Karpas-422 (cell line): ENCODE data around the gene KCNIP4. TPM values are rescaled to one million over a fixed set of nuclear protein-coding genes. Genes with fewer than 3 reads are reported as not detected.

ENCODE experiments used
- DNase-seq: peaks from one replicate; pipeline ENCODE4 v3.0.0-alpha.2; 2015
- H2AFZ ChIP-seq: fragments of 200-600 bp; sonication (generic); 2 replicates; pipeline ENCODE4 v1.6.1; 2014; ENCODE audit warnings: antibody characterized with exemption, low read length, mixed read lengths
- H3K27ac ChIP-seq: fragments of 200-600 bp; sonication (generic); 2 replicates; pipeline ENCODE4 v1.5.1; 2014; ENCODE audit warnings: mild to moderate bottlenecking, low read length, moderate library complexity
- H3K27me3 ChIP-seq: fragments of 200-600 bp; sonication (generic); 2 replicates; pipeline ENCODE4 v1.6.1; 2014; ENCODE audit warnings: low read length, mixed read lengths
- H3K36me3 ChIP-seq: fragments of 200-600 bp; sonication (generic); 2 replicates; pipeline ENCODE4 v1.6.1; 2014; ENCODE audit warnings: low read length, mixed read lengths; ENCODE audit not compliant: insufficient read depth
- H3K4me1 ChIP-seq: fragments of 200-600 bp; sonication (generic); 2 replicates; pipeline ENCODE4 v1.6.1; 2014; ENCODE audit warnings: mild to moderate bottlenecking, low read length, mixed read lengths
- H3K4me2 ChIP-seq: fragments of 200-600 bp; sonication (generic); 2 replicates; pipeline ENCODE4 v1.6.1; 2014; ENCODE audit warnings: low read length, low read depth, mild to moderate bottlenecking; ENCODE audit not compliant: poor library complexity, severe bottlenecking
- H3K4me3 ChIP-seq: fragments of 200-600 bp; sonication (generic); 2 replicates; pipeline ENCODE4 v1.5.1; 2014; ENCODE audit warnings: mild to moderate bottlenecking, antibody characterized with exemption, low read length, mixed read lengths
- H3K79me2 ChIP-seq: fragments of 200-600 bp; sonication (generic); 2 replicates; pipeline ENCODE4 v1.6.1; 2014; ENCODE audit warnings: mild to moderate bottlenecking, low read length, mixed read lengths
- H3K9ac ChIP-seq: fragments of 200-600 bp; sonication (generic); 2 replicates; pipeline ENCODE4 v1.6.0; 2014; ENCODE audit warnings: low read length
- H3K9me2 ChIP-seq: fragments of 200-600 bp; sonication (generic), shearing (Covaris generic); replicated peaks from 2 replicates; pipeline ENCODE4 v1.6.0; 2014; ENCODE audit warnings: mild to moderate bottlenecking, low read length, moderate library complexity; ENCODE audit not compliant: insufficient read depth
- H3K9me3 ChIP-seq: fragments of 300-700, 200-600 bp; sonication (generic); 2 replicates; pipeline ENCODE4 v1.6.1; 2014; ENCODE audit warnings: low read length, mixed read lengths
- H4K20me1 ChIP-seq: fragments of 200-600 bp; sonication (generic); 2 replicates; pipeline ENCODE4 v1.6.1; 2014; ENCODE audit warnings: mild to moderate bottlenecking, antibody characterized with exemption, low read length, low read depth; ENCODE audit not compliant: insufficient read depth
- total RNA-seq: library from RNA; depleted of rRNA; stranded (reverse); fragments of >200 nt; shearing (Covaris generic); gene quantifications from 2 replicates; pipeline ENCODE4 v1.2.3, GENCODE V29; 2014; ENCODE audit warnings: low replicate concordance

Gene KCNIP4
- total RNA-seq, 1 experiment from 2014 or later, result not detected

DNA sequence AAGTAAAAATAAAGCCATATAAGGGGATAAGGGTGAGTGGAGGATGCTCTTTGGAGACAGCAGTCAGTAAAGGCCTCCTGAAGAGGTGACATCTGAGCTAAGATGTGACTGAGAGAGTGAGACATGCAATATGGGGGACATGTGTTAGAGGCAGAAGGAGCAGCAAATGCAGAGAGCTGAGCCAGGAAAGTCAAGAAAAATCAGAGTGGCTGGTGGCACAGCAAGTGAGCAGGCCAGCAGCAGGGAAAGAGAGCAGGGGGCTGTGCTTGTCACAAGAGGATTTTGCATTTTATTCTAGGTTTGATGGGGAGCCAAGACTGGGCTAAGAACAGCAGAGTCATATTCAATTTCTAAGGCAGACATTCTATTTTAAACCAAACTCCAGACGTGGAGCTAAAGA is 394.5 kb downstream of the KCNIP4 start:
- H3K9me2 ChIP-seq, result no peaks in the 10 kb centered on the region
- no peak overlapping the region for H2AFZ ChIP-seq
- H3K4me3 ChIP-seq, result no peak overlapping the region
- H3K27ac ChIP-seq, result no peak overlapping the region
- DNase-seq, result no peak
- no peaks in the 10 kb centered on the region for H3K36me3 ChIP-seq
- H3K79me2 ChIP-seq, result no peaks in the 10 kb centered on the region
- no peaks in the 10 kb centered on the region for H3K9me3 ChIP-seq
- no peaks in the 10 kb centered on the region for H3K4me1 ChIP-seq
- H4K20me1 ChIP-seq, result no peaks in the 10 kb centered on the region
- no peak overlapping the region for H3K4me2 ChIP-seq
- no peaks in the 10 kb centered on the region for H3K27me3 ChIP-seq
- no peak overlapping the region for H3K9ac ChIP-seq

DNA sequence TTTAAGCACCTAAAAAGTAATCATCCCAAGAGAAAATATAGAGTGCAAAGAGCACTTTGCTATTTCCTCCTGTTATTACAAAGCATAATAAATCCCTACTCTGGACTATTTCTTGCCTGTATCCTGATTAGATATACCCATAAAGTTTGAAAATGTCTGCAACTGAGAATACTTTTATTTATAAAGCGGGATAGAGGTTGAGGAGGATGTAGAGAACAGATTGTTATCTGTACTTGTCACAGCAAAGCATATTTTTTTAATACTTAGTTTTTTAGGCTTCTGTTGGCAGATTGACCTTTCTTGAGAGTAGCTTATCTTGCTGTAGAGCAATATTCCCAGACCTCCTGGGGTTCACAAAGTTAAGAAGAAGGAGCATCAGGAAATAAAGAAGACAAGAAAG is 396.1 kb downstream of the KCNIP4 start:
- Histone ChIP-seq H3K79me2 (no peaks in the 10 kb centered on the region), H3K4me3 (no peak overlapping the region), H3K4me2 (no peak overlapping the region), H2AFZ (no peak overlapping the region), H3K27me3 (no peaks in the 10 kb centered on the region), H3K9me3 (no peaks in the 10 kb centered on the region), H3K9me2 (no peaks in the 10 kb centered on the region), H3K9ac (no peak overlapping the region), H4K20me1 (no peaks in the 10 kb centered on the region), H3K4me1 (no peaks in the 10 kb centered on the region), H3K27ac (no peak overlapping the region), H3K36me3 (no peaks in the 10 kb centered on the region)
- no peak for DNase-seq

DNA sequence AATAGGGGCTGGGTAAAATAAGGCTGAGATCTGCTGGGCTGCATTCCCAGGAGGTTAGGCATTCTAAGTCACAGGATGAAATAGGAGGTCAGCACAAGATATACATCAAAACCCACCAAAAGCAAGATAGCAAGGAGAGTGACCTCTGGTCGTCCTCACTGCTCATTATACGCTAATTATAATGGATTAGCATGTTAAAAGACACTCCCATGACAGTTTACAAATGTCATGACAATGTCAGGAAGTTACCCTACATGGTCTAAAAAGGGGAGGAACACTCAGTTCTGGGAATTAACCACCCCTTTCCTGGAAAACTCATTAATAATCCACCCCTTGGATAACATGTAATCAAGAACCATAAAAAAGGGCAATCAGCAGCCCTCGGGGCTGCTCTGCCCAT is 403.6 kb downstream of the KCNIP4 start:
- H3K4me1 ChIP-seq, result no peaks in the 10 kb centered on the region
- no peaks in the 10 kb centered on the region for H3K36me3 ChIP-seq
- H3K9me2 ChIP-seq, result no peaks in the 10 kb centered on the region
- no peak overlapping the region for H3K9ac ChIP-seq
- H3K27me3 ChIP-seq, result no peaks in the 10 kb centered on the region
- H3K4me3 ChIP-seq, result no peak overlapping the region
- no peak overlapping the region for H3K4me2 ChIP-seq
- no peak overlapping the region for H2AFZ ChIP-seq
- no peaks in the 10 kb centered on the region for H3K79me2 ChIP-seq
- H3K9me3 ChIP-seq, result peaks cover 3% of the 10 kb centered on the region; the same call in 1 of the 2 replicates
- H3K27ac ChIP-seq, result no peak overlapping the region
- DNase-seq, result no peak
- H4K20me1 ChIP-seq, result no peaks in the 10 kb centered on the region

DNA sequence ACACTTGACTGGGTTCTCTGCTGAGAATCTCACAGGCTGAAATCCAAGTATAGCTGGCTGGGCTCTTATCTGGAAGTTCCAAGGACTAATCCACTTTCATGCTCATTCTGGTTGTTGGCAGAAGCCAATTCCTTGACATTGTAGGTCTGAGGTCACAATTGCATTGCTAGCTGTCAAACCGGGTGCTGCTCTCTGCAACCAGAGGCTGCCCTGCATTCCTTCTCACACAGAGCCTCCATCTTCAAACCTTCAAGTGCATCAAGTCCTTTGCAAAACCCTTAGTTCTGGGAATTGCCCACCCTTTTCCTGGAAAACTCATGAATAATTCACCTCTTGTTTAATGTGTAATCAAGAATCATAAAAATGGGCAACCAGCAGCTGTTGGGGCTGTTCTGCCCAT is 404.2 kb downstream of the KCNIP4 start:
- no peaks in the 10 kb centered on the region for H3K27me3 ChIP-seq
- no peak for DNase-seq
- H3K4me1 ChIP-seq, result no peaks in the 10 kb centered on the region
- H3K4me3 ChIP-seq, result no peak overlapping the region
- H3K9ac ChIP-seq, result no peak overlapping the region
- H3K27ac ChIP-seq, result no peak overlapping the region
- no peaks in the 10 kb centered on the region for H3K36me3 ChIP-seq
- no peaks in the 10 kb centered on the region for H3K79me2 ChIP-seq
- H2AFZ ChIP-seq, result no peak overlapping the region
- H4K20me1 ChIP-seq, result no peaks in the 10 kb centered on the region
- no peaks in the 10 kb centered on the region for H3K9me2 ChIP-seq
- H3K4me2 ChIP-seq, result no peak overlapping the region
- peaks cover 3% of the 10 kb centered on the region; the same call in 1 of the 2 replicates for H3K9me3 ChIP-seq

DNA sequence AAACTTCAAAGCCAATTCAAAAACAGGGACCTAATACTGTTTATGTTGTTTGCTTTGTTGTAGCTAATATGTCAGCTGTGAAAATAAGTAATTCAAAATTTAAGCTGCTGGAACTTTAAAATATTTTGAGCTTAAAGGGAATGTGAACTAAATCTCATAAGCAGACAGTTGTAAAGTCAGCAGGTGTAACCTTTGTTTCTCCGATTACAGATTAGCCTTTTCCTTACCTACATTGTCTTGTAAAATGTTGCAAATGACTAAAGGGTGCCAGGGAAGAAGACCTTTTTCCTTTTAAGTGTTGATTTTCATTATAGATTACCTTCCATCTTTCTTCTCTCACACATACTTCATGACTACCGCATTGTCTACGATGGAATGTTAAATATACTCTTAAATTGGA is 405.1 kb downstream of the KCNIP4 start:
- no peak for DNase-seq
- H3K4me3 ChIP-seq, result no peak overlapping the region

DNA sequence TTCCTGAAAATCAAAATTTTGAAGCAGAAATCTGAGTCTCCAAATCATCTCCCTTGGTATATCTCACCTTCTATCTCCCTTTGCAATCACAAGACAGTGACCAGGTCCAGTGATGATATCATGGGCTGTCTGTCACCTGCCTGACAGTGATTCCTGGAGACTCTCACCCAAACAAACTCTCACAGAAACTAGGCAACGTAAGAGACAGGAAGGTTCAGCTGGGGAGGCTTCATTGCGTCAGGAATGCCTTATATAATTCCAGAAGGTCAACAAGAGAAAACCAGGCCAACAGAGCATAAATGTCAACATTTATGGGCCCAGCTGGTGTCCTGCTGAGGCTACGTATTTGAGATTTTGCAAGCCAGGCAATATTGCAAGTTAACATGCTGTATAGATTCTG is 412.7 kb downstream of the KCNIP4 start:
- no peak overlapping the region for H3K27ac ChIP-seq
- H3K4me1 ChIP-seq, result no peaks in the 10 kb centered on the region
- no peak for DNase-seq

More for the DNA sequence above, 405.1 kb downstream of the KCNIP4 start:
- no peak overlapping the region for H3K27ac ChIP-seq
- no peaks in the 10 kb centered on the region for H3K27me3 ChIP-seq
- no peaks in the 10 kb centered on the region for H3K36me3 ChIP-seq
- H2AFZ ChIP-seq, result no peak overlapping the region
- H3K9me3 ChIP-seq, result peaks cover 3% of the 10 kb centered on the region; the same call in 1 of the 2 replicates
- H3K79me2 ChIP-seq, result no peaks in the 10 kb centered on the region
- H4K20me1 ChIP-seq, result no peaks in the 10 kb centered on the region
- no peaks in the 10 kb centered on the region for H3K4me1 ChIP-seq
- H3K9ac ChIP-seq, result no peak overlapping the region
- no peak overlapping the region for H3K4me2 ChIP-seq
- no peaks in the 10 kb centered on the region for H3K9me2 ChIP-seq

DNA sequence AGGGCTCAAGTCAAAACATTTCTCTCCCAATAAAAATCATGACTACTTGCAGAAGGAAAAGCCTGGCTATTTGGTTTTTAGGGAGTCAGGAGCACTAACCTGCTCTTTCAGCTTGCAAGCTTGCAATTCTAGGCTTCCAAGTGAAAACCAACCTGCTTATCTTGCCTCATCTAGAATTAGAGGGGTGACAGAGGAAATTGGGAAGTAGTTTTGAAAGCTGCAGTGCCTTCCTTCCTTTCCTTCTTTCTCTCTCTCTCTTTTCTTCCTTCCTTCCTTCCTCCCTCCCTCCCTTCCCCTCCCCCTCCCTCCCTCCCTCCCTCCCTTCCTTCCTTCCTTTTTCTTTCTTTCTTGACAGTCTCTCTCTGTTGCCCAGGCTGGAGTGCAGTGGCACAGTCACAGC is 417.5 kb downstream of the KCNIP4 start:
- Histone ChIP-seq H3K4me2 (no peak overlapping the region), H3K4me3 (no peak overlapping the region), H3K27ac (no peak overlapping the region), H4K20me1 (no peaks in the 10 kb centered on the region), H3K9ac (no peak overlapping the region), H3K9me2 (no peaks in the 10 kb centered on the region; the same call in 1 of the 2 replicates), H3K4me1 (no peaks in the 10 kb centered on the region), H2AFZ (no peak overlapping the region), H3K36me3 (no peaks in the 10 kb centered on the region), H3K79me2 (no peaks in the 10 kb centered on the region), H3K9me3 (no peaks in the 10 kb centered on the region), H3K27me3 (no peaks in the 10 kb centered on the region)
- DNase-seq, result no peak

More for the DNA sequence above, 412.7 kb downstream of the KCNIP4 start:
- Histone ChIP-seq H3K9ac (no peak overlapping the region), H4K20me1 (no peaks in the 10 kb centered on the region), H2AFZ (no peak overlapping the region), H3K27me3 (no peaks in the 10 kb centered on the region), H3K9me3 (no peaks in the 10 kb centered on the region), H3K79me2 (no peaks in the 10 kb centered on the region), H3K4me2 (no peak overlapping the region), H3K9me2 (no peaks in the 10 kb centered on the region), H3K4me3 (no peak overlapping the region), H3K36me3 (no peaks in the 10 kb centered on the region)

DNA sequence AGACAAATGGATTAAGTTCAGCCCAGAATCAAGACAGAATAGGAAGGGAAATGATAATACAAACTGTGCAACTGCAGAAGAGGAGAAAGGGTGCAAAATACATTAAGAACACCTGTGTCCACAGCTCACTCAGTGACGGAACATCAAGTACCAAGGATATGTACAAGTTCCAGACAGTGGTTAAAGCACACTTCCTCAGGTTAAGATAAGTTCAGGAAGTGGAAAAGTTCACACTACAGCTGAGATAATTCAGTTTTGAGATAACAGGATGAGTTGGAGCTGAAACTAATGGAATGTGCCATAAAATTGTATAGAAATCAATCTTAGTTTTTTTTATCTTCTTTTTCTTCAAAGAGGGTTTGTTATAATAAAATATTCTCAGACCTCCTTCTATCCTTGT is 419.4 kb downstream of the KCNIP4 start:
- Histone ChIP-seq H2AFZ (no peak overlapping the region), H3K9me2 (no peaks in the 10 kb centered on the region; the same call in 1 of the 2 replicates), H3K4me1 (no peaks in the 10 kb centered on the region), H3K79me2 (no peaks in the 10 kb centered on the region), H3K4me2 (no peak overlapping the region), H3K9me3 (no peaks in the 10 kb centered on the region; the same call in 1 of the 2 replicates), H3K36me3 (no peaks in the 10 kb centered on the region), H3K4me3 (no peak overlapping the region), H4K20me1 (no peaks in the 10 kb centered on the region), H3K9ac (no peak overlapping the region), H3K27me3 (no peaks in the 10 kb centered on the region), H3K27ac (no peak overlapping the region)
- no peak for DNase-seq

DNA sequence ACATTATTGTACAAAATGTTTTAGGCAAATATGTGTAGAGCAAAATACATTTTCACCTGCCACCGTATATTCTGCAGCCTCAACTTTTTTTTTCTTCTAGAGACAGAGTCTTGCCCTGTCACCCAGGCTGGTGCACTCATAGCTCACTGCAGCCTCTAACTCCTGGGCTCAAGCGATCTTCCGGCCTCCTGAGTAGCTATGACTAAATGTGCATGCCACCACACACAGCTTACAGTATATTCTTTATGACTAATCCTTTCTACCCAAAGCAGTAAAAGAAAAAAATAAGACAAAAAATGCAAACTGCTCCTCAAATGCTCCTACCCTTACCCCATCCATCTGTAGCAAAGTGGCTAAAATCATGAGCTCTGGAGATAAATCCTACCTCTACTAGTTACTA is 426.3 kb downstream of the KCNIP4 start:
- no peaks in the 10 kb centered on the region for H4K20me1 ChIP-seq
- H3K27ac ChIP-seq, result no peak overlapping the region
- H3K27me3 ChIP-seq, result no peaks in the 10 kb centered on the region
- H2AFZ ChIP-seq, result no peak overlapping the region
- no peaks in the 10 kb centered on the region; the same call in 1 of the 2 replicates for H3K9me3 ChIP-seq
- DNase-seq, result no peak
- no peaks in the 10 kb centered on the region for H3K4me1 ChIP-seq
- H3K36me3 ChIP-seq, result no peaks in the 10 kb centered on the region
- no peak overlapping the region for H3K4me2 ChIP-seq
- H3K79me2 ChIP-seq, result no peaks in the 10 kb centered on the region
- no peak overlapping the region for H3K4me3 ChIP-seq
- H3K9me2 ChIP-seq, result no peaks in the 10 kb centered on the region
- H3K9ac ChIP-seq, result no peak overlapping the region
